ENCODE results near the gene U2AF2. TPM values are rescaled to one million over a fixed set of nuclear protein-coding genes. Genes with fewer than 3 reads are reported as not detected.

U2AF2 gene
- total RNA-seq, 4 donors from 2014 or later = 85.0 to 112 (median 99.7) TPM

GRCh38 chr19:55640043-55640576 lies 14.7 kb upstream of the U2AF2 start:
- Histone ChIP-seq H3K4me3 (peak overlapping the region; percentile 93 to 96 (median 95)), H3K36me3 (peaks cover 0 to 17% (median 0%) of the 10 kb centered on the region in 3 donors), H3K9me3 (no peaks in the 10 kb centered on the region), H3K27me3 (no peaks in the 10 kb centered on the region), H3K27ac (peak overlapping the region; percentile 93 to 98 (median 96)), H3K4me1 (peaks cover 67 to 96% (median 69%) of the 10 kb centered on the region in 3 donors)
- intact Hi-C loops (cut with DNase I) = no loop called here
- DNase-seq = no peak
- 40 to 100% methylated on average over 1 to 3 of the region's 38 CpGs for WGBS, 2 donors
- TF ChIP-seq CTCF (IDR thresholded peaks at IDR 0.05) = peak; percentile 45 to 70 (median 53)
- TF ChIP-seq POLR2A (IDR thresholded peaks at IDR 0.05) = peak in 1 of 4 donors; percentile 18

GRCh38 chr19:55640577-55641425 lies 14.0 kb upstream of the U2AF2 start, which contains the start of gene ZNF580:
ZNF580 (plus strand) TSS chr19:55641002; CDS start chr19:55642509, 1,507 bp downstream.
- no peak for DNase-seq
- intact Hi-C loops (cut with DNase I) = no loop called here

GRCh38 chr19:55641426-55642152 lies 13.2 kb upstream of the U2AF2 start:
- Histone ChIP-seq H3K9me3 (no peaks in the 10 kb centered on the region), H3K27ac (peak overlapping the region; percentile 93 to 98 (median 96)), H3K4me1 (peaks cover 52 to 90% (median 60%) of the 10 kb centered on the region in 3 donors), H3K27me3 (no peaks in the 10 kb centered on the region), H3K36me3 (peaks cover 0 to 27% (median 5%) of the 10 kb centered on the region in 3 donors), H3K4me3 (peak overlapping the region; percentile 93 to 96 (median 95))
- DNase-seq = no peak
- intact Hi-C loops (cut with DNase I) = no loop called here
- no peak for TF ChIP-seq CTCF (IDR thresholded peaks at IDR 0.05)
- WGBS, 2 donors = 2% methylated on average over 24 of the region's 25 CpGs

More at GRCh38 chr19:55640577-55641425, 14.0 kb upstream of the U2AF2 start, which contains the start of gene ZNF580:
- Histone ChIP-seq H3K9me3 (no peaks in the 10 kb centered on the region), H3K36me3 (peaks cover 0 to 24% (median 5%) of the 10 kb centered on the region in 3 donors), H3K27ac (peak within 1 kb of the TSS; percentile 93 to 98 (median 96)), H3K27me3 (no peaks in the 10 kb centered on the region), H3K4me1 (peaks cover 60 to 93% (median 68%) of the 10 kb centered on the region in 3 donors), H3K4me3 (peak within 1 kb of the TSS; percentile 93 to 96 (median 95))
- WGBS, 2 donors = 0% methylated on average over 13 to 20 of the region's 89 CpGs
- TF ChIP-seq CTCF (IDR thresholded peaks at IDR 0.05) = no peak
- peak in 1 of 4 donors; percentile 16 for TF ChIP-seq POLR2A (IDR thresholded peaks at IDR 0.05)

GRCh38 chr19:55642153-55643002 lies 12.5 kb upstream of the U2AF2 start:
- intact Hi-C loops (cut with DNase I) = no loop called here
- Histone ChIP-seq H3K9me3 (no peaks in the 10 kb centered on the region), H3K4me3 (peak overlapping the region; percentile 93 to 96 (median 95)), H3K36me3 (peaks cover 0 to 27% (median 5%) of the 10 kb centered on the region in 3 donors), H3K27me3 (no peaks in the 10 kb centered on the region), H3K27ac (peak overlapping the region; percentile 93 to 98 (median 96)), H3K4me1 (peaks cover 48 to 90% (median 57%) of the 10 kb centered on the region in 3 donors)
- no peak for DNase-seq
- 0 to 1% methylated on average over 11 to 12 of the region's 65 CpGs for WGBS, 2 donors
- TF ChIP-seq POLR2A (IDR thresholded peaks at IDR 0.05) (peak in 2 of 4 donors; percentile 18 to 28), CTCF (IDR thresholded peaks at IDR 0.05) (no peak)

Measured in esophagus squamous epithelium (tissue), 5 donors.